Activated CD8-positive, alpha-beta T cell treated with anti-CD3 and anti-CD28 coated beads for 36 hours (primary cell): ENCODE measurements around the gene FSTL4. TPM values are rescaled to one million over a fixed set of nuclear protein-coding genes. Genes with fewer than 3 reads are reported as not detected.

Experiments used
- ATAC-seq: fragments of 200-7000 bp; cut with Tn5 transposase; one replicate; pipeline ENCODE4 v1.10.0; 2021; ENCODE audit warnings: mild to moderate bottlenecking, moderate library complexity
- CTCF ChIA-PET: fragments of 350-600 bp; sonication (Branson Sonifier 250); formaldehyde crosslinking; loops from one replicate; lab custom pipeline; 2021; ENCODE audit warnings: antibody characterized with exemption; lab: Charles Lee
- POLR2A ChIA-PET: fragments of 350-600 bp; sonication (Branson Sonifier 250); formaldehyde crosslinking; loops from one replicate; lab custom pipeline; 2021; ENCODE audit warnings: antibody characterized with exemption; lab: Charles Lee
- DNase-seq: peaks from one replicate; pipeline ENCODE4 v3.0.0-alpha.2; 2020
- H3K27ac Mint-ChIP-seq: one replicate; pipeline ENCODE4 v1.8.0; 2021; ENCODE audit warnings: mild to moderate bottlenecking, mixed read lengths
- H3K27me3 Mint-ChIP-seq: one replicate; pipeline ENCODE4 v1.8.0; 2021; ENCODE audit warnings: mixed read lengths
- H3K36me3 Mint-ChIP-seq: one replicate; pipeline ENCODE4 v1.8.0; 2021; ENCODE audit warnings: low read depth, mixed read lengths
- H3K4me1 Mint-ChIP-seq: one replicate; pipeline ENCODE4 v1.8.0; 2021; ENCODE audit warnings: low read depth, mixed read lengths
- H3K4me3 Mint-ChIP-seq: one replicate; pipeline ENCODE4 v1.8.0; 2021; ENCODE audit warnings: mild to moderate bottlenecking, moderate library complexity, mixed read lengths
- H3K9me3 Mint-ChIP-seq: one replicate; pipeline ENCODE4 v1.8.0; 2021; ENCODE audit warnings: mixed read lengths
- intact Hi-C: fragments of 100-400 bp; cut with micrococcal nuclease; formaldehyde crosslinking; loops from one replicate; pipeline ENCODE4 v1.10.0; 2022
- total RNA-seq, 2 experiments: library from RNA; stranded (reverse); gene quantifications; one replicate each; pipeline ENCODE4 v1.2.3, GENCODE V29; 2021
- TF ChIP-seq, protein P1 (sequence below): fragments of 200-600 bp; IDR thresholded peaks from one replicate; pipeline ENCODE4 v1.8.0; 2022; ENCODE audit warnings: antibody characterized with exemption, mild to moderate bottlenecking

FSTL4 gene
- total RNA-seq, 2 experiments from 2014 or later, result not detected

DNA sequence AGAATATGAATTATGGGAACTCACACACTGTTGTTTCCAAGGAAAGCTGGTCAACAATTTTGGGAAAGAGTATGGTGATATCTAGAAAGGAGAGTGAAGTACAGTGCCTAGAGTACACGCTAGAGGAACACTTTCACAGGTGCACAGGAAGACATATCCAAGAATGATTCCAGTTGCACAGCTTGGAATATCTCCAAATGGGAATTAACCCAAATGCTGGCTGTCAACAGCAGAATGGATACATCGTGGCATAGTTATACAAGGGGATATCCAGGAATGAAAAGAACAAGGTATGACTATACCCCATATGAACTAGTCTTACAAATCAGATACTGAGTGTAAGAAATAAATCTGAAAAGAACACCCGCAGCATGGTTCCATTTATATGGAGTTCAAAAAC is 231.3 kb downstream of the FSTL4 start:
- Mint-ChIP-seq H3K36me3 (peaks cover 4% of the 10 kb centered on the region), H3K4me1 (no peaks in the 10 kb centered on the region), H3K9me3 (peaks cover 13% of the 10 kb centered on the region), H3K27ac (no peak overlapping the region), H3K27me3 (peaks cover 17% of the 10 kb centered on the region), H3K4me3 (no peak overlapping the region)
- DNase-seq, result no peak
- no peak for ATAC-seq
- intact Hi-C loops, result no loop called here
- ChIA-PET CTCF (no interaction called here), POLR2A (interaction anchor here (0.6 kb wide), 1 partner anchor 879 kb away, joined by 3 read pairs; no protein-coding TSS in a partner anchor)
- TF ChIP-seq, protein P1, sequence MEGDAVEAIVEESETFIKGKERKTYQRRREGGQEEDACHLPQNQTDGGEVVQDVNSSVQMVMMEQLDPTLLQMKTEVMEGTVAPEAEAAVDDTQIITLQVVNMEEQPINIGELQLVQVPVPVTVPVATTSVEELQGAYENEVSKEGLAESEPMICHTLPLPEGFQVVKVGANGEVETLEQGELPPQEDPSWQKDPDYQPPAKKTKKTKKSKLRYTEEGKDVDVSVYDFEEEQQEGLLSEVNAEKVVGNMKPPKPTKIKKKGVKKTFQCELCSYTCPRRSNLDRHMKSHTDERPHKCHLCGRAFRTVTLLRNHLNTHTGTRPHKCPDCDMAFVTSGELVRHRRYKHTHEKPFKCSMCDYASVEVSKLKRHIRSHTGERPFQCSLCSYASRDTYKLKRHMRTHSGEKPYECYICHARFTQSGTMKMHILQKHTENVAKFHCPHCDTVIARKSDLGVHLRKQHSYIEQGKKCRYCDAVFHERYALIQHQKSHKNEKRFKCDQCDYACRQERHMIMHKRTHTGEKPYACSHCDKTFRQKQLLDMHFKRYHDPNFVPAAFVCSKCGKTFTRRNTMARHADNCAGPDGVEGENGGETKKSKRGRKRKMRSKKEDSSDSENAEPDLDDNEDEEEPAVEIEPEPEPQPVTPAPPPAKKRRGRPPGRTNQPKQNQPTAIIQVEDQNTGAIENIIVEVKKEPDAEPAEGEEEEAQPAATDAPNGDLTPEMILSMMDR, result no peak

- DNase-seq, result no peak
- ChIA-PET POLR2A (no interaction called here), CTCF (interaction anchor here (1.0 to 1.9 kb wide), 3 partner anchors 12 to 83 kb away, joined by 4 to 10 read pairs (median 4); no protein-coding TSS in a partner anchor)
- intact Hi-C loops, result no loop called here
- peaks cover 22% of the 10 kb centered on the region for H3K27me3 Mint-ChIP-seq
- H3K4me3 Mint-ChIP-seq, result no peak overlapping the region
- H3K36me3 Mint-ChIP-seq, result peaks cover 4% of the 10 kb centered on the region
- TF ChIP-seq, protein P1, result no peak
- peaks cover 13% of the 10 kb centered on the region for H3K9me3 Mint-ChIP-seq
- ATAC-seq, result no peak
- H3K4me1 Mint-ChIP-seq, result no peaks in the 10 kb centered on the region
- H3K27ac Mint-ChIP-seq, result no peak overlapping the region
These were observed 234.6 kb downstream of the FSTL4 start for GRCh38 chr5:133377736-133378135.

DNA sequence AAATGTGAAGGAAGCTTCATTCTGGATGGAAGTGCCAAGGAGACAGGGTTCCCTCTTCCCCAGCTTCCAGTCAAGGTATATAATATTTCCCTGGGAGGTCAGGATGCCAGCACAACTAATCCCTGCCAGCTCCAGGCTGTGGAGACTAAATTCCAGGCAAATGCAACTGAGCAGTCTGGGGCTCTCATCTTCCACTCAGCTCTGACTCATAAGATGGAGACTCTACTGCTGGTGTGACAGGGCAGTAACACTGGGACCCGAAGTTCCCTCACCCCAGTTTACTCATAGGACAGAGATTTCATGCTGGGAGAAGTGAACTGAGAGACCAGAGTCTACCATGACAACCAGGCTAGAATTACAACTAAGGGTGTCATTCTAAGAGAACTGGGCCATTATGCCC is 235.4 kb downstream of the FSTL4 start:
- intact Hi-C loops, result no loop called here
- ChIA-PET POLR2A (no interaction called here), CTCF (interaction anchor here (1.9 kb wide), 1 partner anchor 11 kb away, joined by 10 read pairs; no protein-coding TSS in a partner anchor)
- Mint-ChIP-seq H3K36me3 (peaks cover 4% of the 10 kb centered on the region), H3K9me3 (peaks cover 13% of the 10 kb centered on the region), H3K27me3 (peaks cover 15% of the 10 kb centered on the region), H3K4me1 (no peaks in the 10 kb centered on the region), H3K27ac (no peak overlapping the region), H3K4me3 (no peak overlapping the region)
- TF ChIP-seq, protein P1, result no peak
- DNase-seq (no peak), ATAC-seq (no peak)

GRCh38 chr5:133373121-133373870 is 239.0 kb downstream of the FSTL4 start:
- ChIA-PET POLR2A (interaction anchor here (0.9 to 1.5 kb wide), 2 partner anchors 12 to 20 kb away, joined by 3 to 5 read pairs; no protein-coding TSS in a partner anchor), CTCF (interaction anchor here (0.7 to 3.1 kb wide), 5 partner anchors 8 to 87 kb away, joined by 3 to 7 read pairs (median 3); no protein-coding TSS in a partner anchor)
- no peak overlapping the region for H3K4me3 Mint-ChIP-seq
- H3K36me3 Mint-ChIP-seq, result peaks cover 4% of the 10 kb centered on the region
- peaks cover 13% of the 10 kb centered on the region for H3K9me3 Mint-ChIP-seq
- DNase-seq, result no peak
- H3K27ac Mint-ChIP-seq, result no peak overlapping the region
- ATAC-seq, result no peak
- no peaks in the 10 kb centered on the region for H3K4me1 Mint-ChIP-seq
- intact Hi-C loops, result no loop called here
- TF ChIP-seq, protein P1, result no peak
- H3K27me3 Mint-ChIP-seq, result peaks cover 14% of the 10 kb centered on the region
